Prostate gland (tissue), 2 donors: Measurements from ENCODE around the gene PDE4D. TPM values are rescaled to one million over a fixed set of nuclear protein-coding genes. Genes with fewer than 3 reads are reported as not detected.
"Not testable (repeated sequence)": the region's sequence is repeated elsewhere in the genome, so short reads cannot be mapped to it uniquely, and the experiment has no call there.

Source experiments
- DNase-seq: peaks from one replicate; pipeline ENCODE4 v3.0.0-alpha.2; 2019; ENCODE audit warnings: low spot score
- H3K27ac ChIP-seq, 2 donors: fragments of 200-600 bp; sonication (generic); 2 replicates each; pipeline ENCODE4 v1.5.1; 2017 to 2019
- H3K27me3 ChIP-seq: fragments of 200-600 bp; sonication (generic); replicated peaks from 2 replicates; pipeline ENCODE4 v1.5.1; 2019; ENCODE audit not compliant: insufficient read depth
- H3K36me3 ChIP-seq, 2 donors: fragments of 200-600 bp; sonication (generic); 1 replicate in 1 of 2; 2 replicates in 1 of 2; pipeline versions ENCODE4 v1.5.1 to v1.8.1; 2017 to 2019
- H3K4me1 ChIP-seq: fragments of 200-600 bp; sonication (generic); replicated peaks from 2 replicates; pipeline ENCODE4 v1.5.1; 2019
- H3K4me3 ChIP-seq, 2 donors: fragments of 200-600 bp; sonication (generic); 2 replicates each; pipeline ENCODE4 v1.5.1; 2017 to 2019
- H3K9me3 ChIP-seq: fragments of 200-600 bp; sonication (generic); 2 replicates; pipeline ENCODE4 v1.5.1; 2017
- CTCF ChIP-seq, 4 experiments: fragments of 200-600 bp in 2 of 4; fragments of 450-650 bp in 2 of 4; sonication (generic) in 2 of 4; IDR thresholded peaks; 1 replicate in 3 of 4; 2 replicates in 1 of 4; pipeline ENCODE4 v1.5.1; 2016 to 2019; ENCODE audit warnings: antibody characterized with exemption in 4 of 4, mild to moderate bottlenecking in 2 of 4, moderate library complexity in 2 of 4
- POLR2A ChIP-seq: fragments of 450-650 bp; IDR thresholded peaks from one replicate; pipeline ENCODE4 v1.6.1; 2016; ENCODE audit warnings: antibody characterized with exemption, mild to moderate bottlenecking
- POLR2AphosphoS5 ChIP-seq: sonication (generic); formaldehyde crosslinking; IDR thresholded peaks from one replicate; pipeline ENCODE4 v1.6.1; 2017; ENCODE audit warnings: antibody characterized with exemption
- WGBS: methylation state at CpG from one replicate; pipeline ENCODE4 v1.1.5; 2018; 5-methylcytosine and 5-hydroxymethylcytosine counted together
- intact Hi-C: fragments of 100-400 bp; cut with DNase I; formaldehyde crosslinking; loops from one replicate; pipeline ENCODE4 v1.14.2; 2022
- total RNA-seq, 2 donors: library from RNA; depleted of rRNA; stranded (reverse); fragments of >200 nt; gene quantifications; one replicate each; pipeline ENCODE4 v1.1.0, GENCODE V29; 2016

Gene PDE4D
- total RNA-seq, 2 donors from 2014 or later, result 64.2 to 75.6 TPM

GRCh38 chr5:59756373-59757035, 137.0 kb downstream of the PDE4D start:
- 96% methylated on average over 7 of the region's 7 CpGs for WGBS
- Histone ChIP-seq H3K36me3 (no peaks in the 10 kb centered on the region), H3K4me1 (peaks cover 6% of the 10 kb centered on the region), H3K27me3 (no peaks in the 10 kb centered on the region), H3K4me3 (no peak overlapping the region), H3K9me3 (no peaks in the 10 kb centered on the region), H3K27ac (no peak overlapping the region)
- intact Hi-C loops, result no loop called here
- TF ChIP-seq CTCF (IDR thresholded peaks at IDR 0.05) (no peak), POLR2AphosphoS5 (no peak), POLR2A (no peak)
- no peak for DNase-seq

- H3K9me3 ChIP-seq, result no peaks in the 10 kb centered on the region
- H3K36me3 ChIP-seq, result no peaks in the 10 kb centered on the region
- H3K4me1 ChIP-seq, result peaks cover 6% of the 10 kb centered on the region
- H3K27ac ChIP-seq, result no peak overlapping the region
- TF ChIP-seq CTCF (IDR thresholded peaks at IDR 0.05), result no peak
- TF ChIP-seq POLR2A, result no peak
- no peak for TF ChIP-seq POLR2AphosphoS5
- H3K4me3 ChIP-seq, result no peak overlapping the region
- 59% methylated on average over 1 of the region's 1 CpG for WGBS
- no peaks in the 10 kb centered on the region for H3K27me3 ChIP-seq
- no peak for DNase-seq
- intact Hi-C loops, result no loop called here
These were observed 138.1 kb downstream of the PDE4D start for GRCh38 chr5:59755476-59755875.

DNA sequence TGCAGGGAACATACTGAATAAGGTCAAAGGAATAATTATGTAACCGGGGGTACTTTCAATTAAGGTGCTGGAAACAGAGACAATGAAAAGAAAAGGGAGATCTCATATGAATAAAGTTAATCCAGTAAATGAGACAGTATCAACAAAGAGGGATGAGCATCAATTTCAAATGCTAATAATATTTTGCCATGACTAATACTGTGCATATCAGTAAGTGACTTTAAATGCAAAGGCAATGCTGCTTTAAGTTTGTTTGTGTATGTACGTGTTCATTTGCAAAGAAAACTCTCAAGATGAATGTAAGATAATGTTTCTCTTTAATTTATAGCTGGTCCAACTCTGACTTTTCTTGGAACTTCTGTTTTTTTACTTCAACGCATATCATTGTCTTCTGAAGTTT, 139.9 kb downstream of the PDE4D start:
- no peak for DNase-seq
- intact Hi-C loops, result no loop called here
- H3K4me3 ChIP-seq, result no peak overlapping the region
- H3K4me1 ChIP-seq, result no peaks in the 10 kb centered on the region
- H3K36me3 ChIP-seq, result no peaks in the 10 kb centered on the region
- TF ChIP-seq CTCF (IDR thresholded peaks at IDR 0.05), result no peak
- TF ChIP-seq POLR2A, result no peak
- no peak for TF ChIP-seq POLR2AphosphoS5
- H3K9me3 ChIP-seq, result no peaks in the 10 kb centered on the region
- H3K27ac ChIP-seq, result no peak overlapping the region
- H3K27me3 ChIP-seq, result no peaks in the 10 kb centered on the region
- WGBS, result 77% methylated on average over 3 of the region's 3 CpGs

- Histone ChIP-seq H3K4me1 (no peaks in the 10 kb centered on the region), H3K27me3 (no peaks in the 10 kb centered on the region), H3K27ac (no peak overlapping the region), H3K9me3 (no peaks in the 10 kb centered on the region), H3K4me3 (no peak overlapping the region), H3K36me3 (no peaks in the 10 kb centered on the region)
- WGBS, result 97% methylated on average over 4 of the region's 4 CpGs
- no peak for DNase-seq
- TF ChIP-seq POLR2AphosphoS5, result no peak
- TF ChIP-seq CTCF (IDR thresholded peaks at IDR 0.05), result no peak
- TF ChIP-seq POLR2A, result no peak
- intact Hi-C loops, result no loop called here
These were observed 143.6 kb downstream of the PDE4D start for GRCh38 chr5:59749782-59750520.

GRCh38 chr5:59748036-59748663, 145.4 kb downstream of the PDE4D start:
- H3K27me3 ChIP-seq, DNase-seq, H3K4me1 ChIP-seq, H3K9me3 ChIP-seq, H3K36me3 ChIP-seq, intact Hi-C loops, H3K27ac ChIP-seq, H3K4me3 ChIP-seq: not testable (repeated sequence)
- 73% methylated on average over 4 of the region's 4 CpGs for WGBS
